B cell (primary cell): ENCODE data around the gene SULT1A2. TPM values are rescaled to one million over a fixed set of nuclear protein-coding genes. Genes with fewer than 3 reads are reported as not detected.

ENCODE experiments used
- ATAC-seq: fragments of 200-7000 bp; cut with Tn5 transposase; one replicate; pipeline ENCODE4 v1.10.0; 2021; ENCODE audit warnings: low read depth, mild to moderate bottlenecking, moderate number of reproducible peaks, moderate library complexity
- CTCF ChIA-PET: fragments of 350-600 bp; sonication (Branson Sonifier 250); formaldehyde crosslinking; loops from one replicate; lab custom pipeline; 2021; ENCODE audit warnings: antibody characterized with exemption, inconsistent platforms; lab: Charles Lee
- POLR2A ChIA-PET: fragments of 350-600 bp; sonication (Branson Sonifier 250); formaldehyde crosslinking; loops from one replicate; lab custom pipeline; 2021; ENCODE audit warnings: antibody characterized with exemption; lab: Charles Lee
- DNase-seq: peaks from one replicate; pipeline ENCODE4 v3.0.0; 2013
- H2AFZ ChIP-seq: 2 replicates; pipeline ENCODE4 v1.6.1; 2012; ENCODE audit warnings: mild to moderate bottlenecking, low read depth, low read length; ENCODE audit not compliant: insufficient read depth, poor library complexity, severe bottlenecking
- H3K27ac ChIP-seq, 2 donors: 1 replicate in 1 of 2; 2 replicates in 1 of 2; pipeline ENCODE4 v1.5.1; 2012 to 2013; ENCODE audit warnings: low read length in 2 of 2, mild to moderate bottlenecking in 2 of 2, moderate library complexity in 1 of 2
- H3K27me3 ChIP-seq, 4 experiments: fragments of 200-600 bp in 1 of 4; sonication (generic) in 1 of 4; replicated peaks in 1 of 4; 1 replicate in 2 of 4; 2 replicates in 2 of 4; pipeline versions ENCODE4 v1.6.1 to v1.7.0; 2013 to 2016; ENCODE audit warnings: low read length in 3 of 4, mild to moderate bottlenecking in 2 of 4, mixed read lengths in 1 of 4, moderate library complexity in 1 of 4; ENCODE audit not compliant: insufficient read depth in 4 of 4, control insufficient read depth in 3 of 4; ENCODE audit errors: control extremely low read depth in 1 of 4
- H3K36me3 ChIP-seq, 2 experiments: replicated peaks in 1 of 2; 1 replicate in 1 of 2; 2 replicates in 1 of 2; pipeline versions ENCODE4 v1.6.1 to v1.7.1; 2013; ENCODE audit warnings: low read length in 1 of 2; ENCODE audit not compliant: insufficient read depth in 2 of 2, control insufficient read depth in 1 of 2; ENCODE audit errors: control extremely low read depth in 1 of 2, extremely low read depth in 1 of 2
- H3K4me1 ChIP-seq, 2 donors: fragments of 200-600 bp in 1 of 2; sonication (generic) in 1 of 2; 1 replicate in 1 of 2; 2 replicates in 1 of 2; pipeline versions ENCODE4 v1.5.1 to v1.6.1; 2013 to 2017; ENCODE audit warnings: low read length in 2 of 2; ENCODE audit not compliant: control insufficient read depth in 2 of 2, insufficient read depth in 2 of 2
- H3K4me2 ChIP-seq: replicated peaks from 2 replicates; pipeline ENCODE3; 2012; ENCODE audit warnings: mild to moderate bottlenecking, low read depth, low read length; ENCODE audit not compliant: poor library complexity, severe bottlenecking
- H3K4me3 ChIP-seq, 5 experiments: fragments of 200-600 bp in 1 of 5; sonication (generic) in 1 of 5; 1 replicate in 3 of 5; 2 replicates in 2 of 5; pipeline versions ENCODE4 v1.5.1 to v1.7.0; 2011 to 2016; ENCODE audit warnings: low read length in 4 of 5, mild to moderate bottlenecking in 4 of 5, low read depth in 2 of 5, control low read depth in 1 of 5, moderate library complexity in 1 of 5; ENCODE audit not compliant: insufficient read depth in 1 of 5; ENCODE audit errors: control extremely low read depth in 1 of 5, extremely low read depth in 1 of 5
- H3K79me2 ChIP-seq: fragments of 200-600 bp; sonication (generic); one replicate; pipeline ENCODE4 v1.6.0; 2016; ENCODE audit warnings: low read length; ENCODE audit not compliant: control insufficient read depth, insufficient read depth
- H3K9ac ChIP-seq: fragments of 200-600 bp; sonication (generic); 2 replicates; pipeline ENCODE4 v1.6.1; 2017; ENCODE audit warnings: mild to moderate bottlenecking, low read length, moderate library complexity
- H3K9me3 ChIP-seq, 3 donors: one replicate each; pipeline versions ENCODE4 v1.6.1 to v1.7.1; 2013; ENCODE audit warnings: low read length in 2 of 3; ENCODE audit not compliant: control insufficient read depth in 2 of 3, insufficient read depth in 1 of 3; ENCODE audit errors: control extremely low read depth in 1 of 3
- H4K20me1 ChIP-seq: 2 replicates; pipeline ENCODE4 v1.6.0; 2012; ENCODE audit warnings: mild to moderate bottlenecking, low read length; ENCODE audit not compliant: insufficient read depth, control insufficient read depth, poor library complexity, severe bottlenecking
- H3K27ac Mint-ChIP-seq: one replicate; pipeline ENCODE4 v1.8.0; 2021; ENCODE audit warnings: mixed read lengths
- H3K27me3 Mint-ChIP-seq: one replicate; pipeline ENCODE4 v1.8.0; 2021; ENCODE audit warnings: mixed read lengths
- H3K4me1 Mint-ChIP-seq: one replicate; pipeline ENCODE4 v1.8.0; 2021; ENCODE audit warnings: mixed read lengths
- H3K4me3 Mint-ChIP-seq: one replicate; pipeline ENCODE4 v1.8.0; 2021; ENCODE audit warnings: mixed read lengths
- H3K9me3 Mint-ChIP-seq: one replicate; pipeline ENCODE4 v1.8.0; 2022; ENCODE audit warnings: mixed read lengths; ENCODE audit not compliant: insufficient read depth
- CTCF ChIP-seq: fragments of 200-600 bp; IDR thresholded peaks from one replicate; pipeline ENCODE4 v1.8.0; 2022; ENCODE audit warnings: antibody characterized with exemption, mild to moderate bottlenecking
- EZH2 ChIP-seq: IDR thresholded peaks from 2 replicates; pipeline ENCODE4 v1.6.1; 2012; ENCODE audit warnings: borderline replicate concordance, low read depth, mild to moderate bottlenecking, moderate library complexity, low read length; ENCODE audit not compliant: insufficient read depth, poor library complexity, severe bottlenecking
- WGBS: methylation state at CpG from one replicate; pipeline ENCODE4 v1.1.5; 2013; ENCODE audit warnings: missing lambda C conversion rate; ENCODE audit not compliant: insufficient coverage; 5-methylcytosine and 5-hydroxymethylcytosine counted together
- intact Hi-C: fragments of 100-400 bp; cut with micrococcal nuclease; formaldehyde crosslinking; loops from one replicate; pipeline ENCODE4 v1.10.0; 2022
- polyA plus RNA-seq: library from polyadenylated mRNA; depleted of rRNA; stranded (reverse); fragments of >200 nt; gene quantifications from 2 replicates; pipeline ENCODE4 v1.2.3, GENCODE V29; 2012
- total RNA-seq, 2 donors: library from RNA; stranded (reverse); fragments of 120-200 nt in 1 of 2; gene quantifications; 1 replicate in 1 of 2; 2 replicates in 1 of 2; pipeline versions ENCODE4 v1.2.3 to v1.2.4, GENCODE V29; 2013 to 2022

SULT1A2 gene
- total and polyA plus RNA-seq, 2 donors (not counting 1 experiment from before 2014, with no cell fraction given), result 0.32 TPM; not detected in 1

GRCh38 chr16:28606291-28607115, 9.7 kb upstream of the SULT1A2 start:
- TF ChIP-seq CTCF (no peak), EZH2 (no peak)
- Histone ChIP-seq H3K9ac (no peak overlapping the region), H3K27ac (no peak overlapping the region), H3K4me2 (no peak overlapping the region), H3K4me1 (no peaks in the 10 kb centered on the region), H3K9me3 (no peaks in the 10 kb centered on the region), H4K20me1 (no peaks in the 10 kb centered on the region), H3K79me2 (no peaks in the 10 kb centered on the region), H2AFZ (no peak overlapping the region), H3K4me3 (no peak overlapping the region), H3K27me3 (no peaks in the 10 kb centered on the region), H3K36me3 (no peaks in the 10 kb centered on the region)
- intact Hi-C loops, result no loop called here
- WGBS, result 84% methylated on average over 8 of the region's 16 CpGs
- ATAC-seq (no peak), DNase-seq (no peak)
- Mint-ChIP-seq H3K27me3 (no peaks in the 10 kb centered on the region), H3K4me1 (peaks cover 4% of the 10 kb centered on the region), H3K4me3 (no peak overlapping the region), H3K9me3 (no peaks in the 10 kb centered on the region), H3K27ac (no peak overlapping the region)
- ChIA-PET POLR2A (no interaction called here), CTCF (no interaction called here)

- no peak overlapping the region for H3K27ac ChIP-seq
- no peaks in the 10 kb centered on the region for H3K36me3 ChIP-seq
- H3K9me3 Mint-ChIP-seq, result no peaks in the 10 kb centered on the region
- no peak for TF ChIP-seq EZH2
- no peak for TF ChIP-seq CTCF
- peaks cover 3% of the 10 kb centered on the region for H3K4me1 Mint-ChIP-seq
- CTCF ChIA-PET, result no interaction called here
- 94% methylated on average over 5 of the region's 8 CpGs for WGBS
- no peaks in the 10 kb centered on the region for H3K27me3 ChIP-seq
- no peak overlapping the region for H3K4me3 ChIP-seq
- no peaks in the 10 kb centered on the region for H3K79me2 ChIP-seq
- no peaks in the 10 kb centered on the region for H3K27me3 Mint-ChIP-seq
- no peak for ATAC-seq
- POLR2A ChIA-PET, result no interaction called here
- no peaks in the 10 kb centered on the region for H3K9me3 ChIP-seq
- no peak overlapping the region for H3K4me2 ChIP-seq
- intact Hi-C loops, result no loop called here
- DNase-seq, result no peak
- H3K9ac ChIP-seq, result no peak overlapping the region
- no peak overlapping the region for H3K27ac Mint-ChIP-seq
- no peak overlapping the region for H2AFZ ChIP-seq
- H3K4me1 ChIP-seq, result no peaks in the 10 kb centered on the region
- H3K4me3 Mint-ChIP-seq, result no peak overlapping the region
- no peaks in the 10 kb centered on the region for H4K20me1 ChIP-seq
Observed at GRCh38 chr16:28604186-28604565, 7.3 kb upstream of the SULT1A2 start.
